GM19023 (cell line): ENCODE results near the gene MAP3K1.

ENCODE experiments used
- ATAC-seq: cut with Tn5 transposase; IDR thresholded peaks from one replicate; pipeline ENCODE4 v1.9.1; 2021; ENCODE audit warnings: mild to moderate bottlenecking, moderate library complexity; ENCODE audit not compliant: unreplicated experiment

MAP3K1 gene

GRCh38 chr5:56845277-56845676 lies 29.9 kb downstream of the MAP3K1 start:
- no peak for ATAC-seq

DNA sequence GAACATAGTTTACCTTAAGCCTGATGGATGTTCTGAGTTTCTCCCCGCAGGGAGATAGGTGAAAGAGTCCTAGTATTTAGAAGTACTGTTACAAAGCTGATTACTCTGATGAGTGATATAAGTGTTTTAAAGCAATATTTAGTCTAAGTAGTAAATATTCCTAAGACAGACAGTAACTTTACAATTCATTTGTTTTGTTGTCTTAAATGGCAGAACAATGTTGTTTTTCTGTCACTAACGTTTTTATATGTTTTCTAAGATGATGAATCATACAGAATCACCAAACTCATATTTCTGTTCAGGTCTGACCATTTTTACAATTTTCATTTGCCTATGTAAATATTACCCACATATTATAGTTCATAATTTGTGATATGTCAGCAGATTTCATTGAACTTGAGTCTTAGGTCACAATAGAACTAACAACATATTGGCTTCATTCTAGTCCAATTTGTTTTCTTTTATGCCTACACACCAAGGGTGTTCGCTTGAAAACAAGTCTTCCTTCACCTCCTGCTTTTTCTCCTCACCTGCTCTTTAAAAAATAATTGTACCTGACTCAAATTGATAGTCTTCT lies 30.6 kb downstream of the MAP3K1 start:
- no peak for ATAC-seq

GRCh38 chr5:56848206-56848605 lies 32.9 kb downstream of the MAP3K1 start:
- ATAC-seq = no peak

DNA sequence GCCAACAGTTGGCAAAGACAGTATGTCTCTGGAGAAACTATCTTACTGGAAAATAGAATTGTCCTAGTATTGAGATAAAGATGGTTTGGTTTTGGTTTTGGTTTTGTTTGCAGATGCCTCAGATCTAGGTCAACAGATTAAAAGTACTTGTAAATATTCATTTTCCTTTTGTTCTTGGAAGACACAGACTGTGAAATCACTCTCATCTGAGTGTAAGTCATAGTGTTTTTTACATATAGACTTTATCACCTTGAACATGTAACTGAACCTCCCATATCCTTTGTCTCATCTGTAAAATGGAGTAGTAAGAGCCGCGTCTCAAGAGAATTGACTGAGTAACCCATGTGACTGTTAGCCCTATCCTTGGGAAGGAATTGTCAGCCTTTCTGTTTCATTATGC lies 34.3 kb downstream of the MAP3K1 start:
- no peak for ATAC-seq

GRCh38 chr5:56850423-56850822 lies 35.1 kb downstream of the MAP3K1 start:
- ATAC-seq = no peak

GRCh38 chr5:56851258-56851941 lies 36.1 kb downstream of the MAP3K1 start:
- ATAC-seq = no peak

DNA sequence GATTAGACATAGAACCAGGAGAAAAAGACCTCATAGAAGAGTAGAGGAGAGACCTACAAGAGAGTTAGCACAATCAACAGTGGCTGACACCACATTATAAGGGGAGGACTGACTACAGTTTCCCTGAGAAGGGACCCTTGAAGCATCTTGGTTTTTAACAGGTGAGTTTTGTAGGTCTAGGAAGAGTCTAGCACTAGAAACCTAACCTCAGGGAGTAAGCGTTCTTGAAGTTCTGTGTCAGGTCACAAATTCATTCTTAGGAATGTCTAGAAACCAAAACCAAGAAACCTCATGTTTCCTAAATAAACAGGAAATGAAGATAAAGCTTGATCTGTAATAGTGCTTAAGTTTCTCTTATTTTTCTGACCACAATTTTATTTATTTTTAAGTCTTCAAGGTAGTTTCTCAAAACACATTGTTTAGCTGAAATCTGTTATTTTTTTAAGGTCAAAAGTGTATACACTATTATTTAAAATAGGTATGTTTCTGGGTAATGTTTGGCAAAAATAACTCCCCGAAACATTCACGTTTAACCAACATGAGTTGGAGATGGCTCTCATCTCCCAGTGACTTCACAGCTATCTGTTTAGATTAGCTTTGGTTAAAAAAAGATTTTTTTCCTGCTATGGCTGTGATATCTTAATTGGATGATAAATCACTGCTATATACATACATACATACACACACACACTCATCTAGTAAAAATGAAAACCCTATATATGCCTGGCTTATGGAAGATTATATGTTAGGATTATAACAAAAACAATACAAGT lies 37.1 kb downstream of the MAP3K1 start:
- no peak for ATAC-seq

- no peak for ATAC-seq
Observed at GRCh38 chr5:56853698-56854097, 38.3 kb downstream of the MAP3K1 start.

GRCh38 chr5:56854920-56855319 lies 39.6 kb downstream of the MAP3K1 start:
- ATAC-seq = no peak

- ATAC-seq = no peak
Observed at GRCh38 chr5:56856541-56857178, 41.3 kb downstream of the MAP3K1 start.

- ATAC-seq = no peak
Observed at GRCh38 chr5:56858777-56859442, 43.6 kb downstream of the MAP3K1 start.

DNA sequence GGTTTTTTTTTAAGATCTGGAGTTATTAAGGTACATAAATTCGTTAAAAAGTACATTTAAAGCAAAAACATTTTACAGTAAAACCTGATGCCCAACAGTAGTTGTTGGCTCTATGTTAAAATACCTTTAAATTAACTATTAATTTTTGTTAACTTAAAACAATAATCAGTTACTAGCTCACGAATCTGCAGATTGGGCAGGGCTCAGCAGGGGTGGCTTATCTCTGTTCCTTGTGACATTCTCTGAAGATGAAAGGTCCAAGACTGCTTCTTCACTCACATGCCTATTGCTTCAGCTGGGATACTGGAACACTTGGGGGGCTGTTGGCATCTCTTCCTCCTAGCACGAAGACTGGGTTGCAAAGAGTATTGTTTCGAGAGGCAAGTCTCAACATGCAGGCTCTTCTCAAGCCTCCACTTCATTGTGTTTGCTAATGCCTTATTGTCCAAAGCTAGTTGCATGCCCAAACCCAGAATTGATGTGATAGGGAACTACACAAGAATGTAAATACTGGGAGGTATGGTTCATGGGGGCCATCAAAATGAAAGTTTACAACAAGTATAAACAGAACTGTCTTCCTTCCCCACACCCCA lies 46.6 kb downstream of the MAP3K1 start:
- ATAC-seq = no peak

DNA sequence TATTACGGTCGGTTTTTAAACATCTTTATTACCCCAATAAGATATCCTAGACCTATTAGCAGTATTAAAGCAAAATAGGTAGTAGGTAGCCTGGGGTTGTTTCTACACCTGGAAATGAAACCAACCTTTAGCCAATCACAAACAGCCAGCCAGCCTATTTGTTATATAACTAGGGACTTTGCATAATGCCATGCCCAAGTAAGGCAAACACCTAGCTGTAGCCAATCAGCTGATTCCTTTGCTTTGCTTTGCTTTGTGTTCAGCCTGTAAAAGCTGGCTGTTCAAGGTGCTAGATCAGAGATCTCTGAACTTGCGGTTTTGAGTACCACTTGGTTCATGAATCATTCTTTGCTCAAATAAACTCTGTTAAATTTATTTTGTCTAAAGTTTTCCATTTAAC lies 47.6 kb downstream of the MAP3K1 start:
- ATAC-seq = no peak

DNA sequence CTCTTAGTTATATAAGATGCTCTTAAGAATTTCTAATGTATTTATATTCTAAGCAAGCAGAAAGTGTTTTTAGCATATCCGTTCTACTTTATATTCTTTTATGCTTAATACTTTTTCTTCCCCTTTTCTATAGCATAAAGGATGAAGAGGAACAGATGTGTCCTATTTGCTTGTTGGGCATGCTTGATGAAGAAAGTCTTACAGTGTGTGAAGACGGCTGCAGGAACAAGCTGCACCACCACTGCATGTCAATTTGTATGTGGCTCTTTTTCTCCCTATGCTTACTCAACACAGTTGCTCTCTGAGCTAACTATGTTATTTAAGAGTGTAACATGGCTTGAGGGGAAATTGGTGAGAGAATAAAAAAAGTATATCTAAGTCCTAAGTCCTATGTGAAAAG lies 56.4 kb downstream of the MAP3K1 start:
- ATAC-seq = no peak

- ATAC-seq = no peak
Observed at GRCh38 chr5:56873056-56873455, 57.7 kb downstream of the MAP3K1 start.

- no peak for ATAC-seq
Observed at GRCh38 chr5:56876327-56876726, 61.0 kb downstream of the MAP3K1 start.

GRCh38 chr5:56881571-56881970 lies 66.2 kb downstream of the MAP3K1 start:
- no peak for ATAC-seq

GRCh38 chr5:56893251-56893951 lies 78.1 kb downstream of the MAP3K1 start:
- no peak for ATAC-seq

DNA sequence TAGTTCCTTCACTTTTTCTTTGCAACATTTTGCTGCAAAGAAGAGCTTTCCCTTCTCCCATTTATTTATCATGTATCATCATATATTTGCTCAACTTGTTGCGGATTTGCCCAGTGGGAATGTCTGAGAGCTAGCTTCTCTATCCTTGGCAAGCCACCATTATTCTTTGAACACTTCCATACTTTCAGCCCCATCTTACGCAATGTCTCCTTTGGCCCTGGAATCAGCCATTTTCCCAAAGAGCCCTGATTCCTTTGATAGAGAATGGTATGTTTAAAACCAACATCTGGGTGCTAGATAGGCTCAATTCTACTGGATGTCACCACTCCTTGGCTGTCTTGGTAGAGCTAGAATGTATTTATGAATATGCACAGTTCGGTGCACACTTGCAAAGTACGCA lies 81.4 kb downstream of the MAP3K1 start:
- ATAC-seq = no peak

DNA sequence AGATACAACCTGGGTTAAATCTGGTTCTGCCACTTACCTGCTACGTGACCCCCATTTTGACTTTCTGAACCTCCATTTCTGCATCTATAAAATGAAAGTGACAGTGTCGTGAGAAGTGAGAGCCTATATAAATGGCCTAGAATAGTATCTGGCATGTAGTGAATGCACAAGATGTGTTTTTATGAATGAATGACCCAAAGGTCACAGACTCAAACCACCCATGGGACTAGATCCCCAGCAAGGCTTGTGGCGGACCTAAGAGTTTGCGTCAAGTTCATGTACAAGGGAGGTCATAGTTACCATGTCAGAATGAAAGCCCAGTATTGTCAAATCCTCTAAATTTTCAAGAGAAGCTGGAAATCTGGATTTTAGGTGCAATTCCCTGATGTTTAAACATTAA lies 82.9 kb downstream of the MAP3K1 start:
- no peak for ATAC-seq
